ENCODE results near the gene SLC4A5.
"Not testable (repeated sequence)": the region's sequence is repeated elsewhere in the genome, so short reads cannot be mapped to it uniquely, and the experiment has no call there.

Gene SLC4A5

DNA sequence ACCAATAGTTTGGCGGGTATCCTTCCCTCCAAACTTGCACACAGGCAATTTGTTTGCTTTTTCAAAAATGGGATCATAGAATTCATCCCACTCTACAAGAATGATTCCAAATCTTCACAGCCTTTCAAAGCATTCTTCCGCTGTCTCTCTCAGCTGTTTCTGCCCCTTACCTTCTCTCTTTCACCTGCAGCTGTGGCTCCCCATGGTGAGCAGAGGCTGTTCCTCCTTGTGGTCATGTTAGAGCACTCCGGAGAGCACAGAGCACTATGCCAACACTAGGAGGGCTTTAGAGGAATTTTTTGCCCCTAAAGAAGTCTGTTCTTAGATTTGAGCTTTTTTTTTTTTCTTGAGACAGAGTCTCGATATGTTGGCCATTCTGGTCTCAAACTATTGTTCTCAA lies 114.4 kb downstream of the SLC4A5 start:
- DNase-seq, result no peak

DNA sequence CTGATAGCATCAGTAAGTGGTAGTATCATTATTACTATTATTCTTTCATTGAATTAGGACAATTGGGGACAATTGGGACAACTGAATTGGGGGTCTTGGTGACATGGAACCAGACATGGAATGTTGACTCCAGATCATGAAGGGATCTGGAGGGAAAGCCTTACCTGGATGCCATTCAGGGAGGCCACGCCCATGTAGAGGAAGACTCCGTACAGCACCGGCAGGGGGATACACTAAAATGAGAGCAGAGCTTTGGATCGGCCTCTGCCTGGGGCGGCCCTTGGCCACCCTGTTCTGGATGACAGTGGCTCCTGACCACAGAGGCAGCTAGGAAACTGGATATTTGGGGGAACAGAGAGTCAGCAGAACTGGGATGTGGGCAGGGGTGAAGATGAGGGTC lies 115.6 kb downstream of the SLC4A5 start:
- peak in 1 of 2 experiments; percentile 23 for DNase-seq

DNA sequence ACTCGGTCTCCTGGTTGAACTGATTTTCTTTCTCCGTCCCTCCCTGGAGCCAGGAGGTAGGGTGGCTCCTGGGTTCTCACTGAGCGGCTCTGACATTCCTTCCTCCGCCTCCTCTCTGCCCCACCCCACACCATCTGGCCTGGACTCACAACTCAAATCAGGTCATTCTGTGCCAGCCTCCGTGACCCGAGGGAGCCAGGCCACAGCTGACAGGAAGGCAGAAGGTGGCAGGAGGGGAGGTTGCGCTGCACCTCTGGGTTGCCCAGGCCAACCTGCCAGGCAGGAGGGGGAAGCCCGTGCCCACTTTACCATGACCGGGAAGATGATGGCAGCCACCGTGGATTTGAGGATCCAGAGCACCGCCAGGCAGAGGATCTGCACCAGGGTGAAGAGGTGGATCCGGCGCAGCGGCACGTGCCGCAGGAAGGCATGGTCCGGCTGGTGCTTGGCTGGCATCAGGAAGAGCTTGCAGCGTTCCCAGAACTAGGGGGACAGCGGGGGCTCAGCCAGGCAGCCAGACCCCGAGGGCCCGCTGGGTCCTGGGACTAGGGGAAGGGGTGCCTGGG lies 116.5 kb downstream of the SLC4A5 start:
- DNase-seq, result no peak

DNA sequence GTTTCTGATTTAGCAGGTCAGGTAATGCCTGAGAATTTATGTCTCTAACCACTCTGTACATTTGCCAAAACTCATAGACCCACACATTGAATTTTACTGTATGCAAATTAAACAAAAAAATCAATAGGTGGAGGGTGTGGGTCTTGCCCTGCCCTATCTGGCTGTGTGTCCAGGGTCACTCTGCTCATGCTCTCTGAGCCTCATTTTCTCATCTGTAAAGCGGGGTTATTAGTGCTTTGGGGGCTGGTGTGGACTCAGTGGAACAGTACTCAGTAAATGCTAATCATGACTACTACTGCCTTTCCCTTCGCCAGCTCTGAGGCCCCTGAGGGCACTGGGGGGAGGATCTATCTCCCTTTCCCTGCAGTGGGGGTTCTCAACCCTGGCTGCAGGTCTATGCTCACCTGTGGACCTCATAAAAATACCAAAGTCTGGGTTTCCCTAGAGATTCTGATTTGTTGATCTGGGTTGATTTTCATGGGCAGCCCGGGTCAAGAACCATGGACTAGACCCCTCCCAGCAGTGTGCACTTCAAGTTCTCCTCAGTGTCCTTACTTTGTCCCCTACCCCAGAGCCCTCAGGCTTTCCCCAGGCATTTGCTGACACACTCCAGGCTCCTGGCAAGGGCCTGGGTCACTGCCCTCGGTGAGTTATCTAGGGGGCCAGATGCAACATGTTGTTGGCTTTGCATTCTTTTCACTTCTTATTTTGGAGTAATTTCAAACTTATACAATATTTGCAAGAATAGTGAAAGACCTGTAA lies 117.3 kb downstream of the SLC4A5 start:
- peak in 1 of 2 experiments; percentile 44 for DNase-seq

DNA sequence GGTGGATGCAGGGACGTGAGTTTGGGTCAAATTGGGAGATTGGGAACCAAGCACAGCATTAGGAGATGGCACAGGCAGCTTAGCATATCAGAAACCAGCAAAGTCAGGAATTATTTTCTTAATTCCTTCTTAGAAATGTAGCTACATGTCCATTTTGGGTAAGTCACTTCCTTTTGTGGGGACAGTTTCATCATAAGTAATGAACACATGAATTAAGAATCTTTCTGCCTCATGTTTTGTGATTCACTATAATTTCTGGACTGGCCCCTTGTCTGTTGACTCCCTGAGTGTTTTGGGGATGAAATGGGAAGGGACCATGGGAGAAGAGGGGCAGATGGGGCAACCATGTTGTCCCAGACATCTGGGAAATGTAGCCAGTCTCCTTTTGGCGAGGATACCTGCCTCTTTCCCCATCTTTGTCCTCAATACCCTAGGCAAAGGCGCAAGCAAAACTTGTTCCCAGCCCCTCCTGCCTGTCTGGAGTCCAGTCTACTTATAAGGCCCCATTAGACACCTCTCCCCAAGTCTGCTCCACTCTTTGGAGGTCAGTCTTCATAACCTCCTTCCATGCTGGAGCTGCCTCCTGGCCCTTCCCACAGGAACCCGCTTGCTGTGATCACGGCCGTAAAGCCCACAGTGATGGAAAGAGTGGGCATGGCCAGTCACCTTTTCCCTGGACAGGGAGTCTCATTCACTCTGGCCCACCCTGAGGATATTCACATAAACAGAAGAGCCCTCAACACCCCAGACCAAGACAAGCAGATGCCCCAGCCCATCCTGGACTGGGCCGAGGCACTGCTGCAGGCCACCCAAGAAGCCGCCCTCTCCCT lies 119.1 kb downstream of the SLC4A5 start:
- no peak for DNase-seq

DNA sequence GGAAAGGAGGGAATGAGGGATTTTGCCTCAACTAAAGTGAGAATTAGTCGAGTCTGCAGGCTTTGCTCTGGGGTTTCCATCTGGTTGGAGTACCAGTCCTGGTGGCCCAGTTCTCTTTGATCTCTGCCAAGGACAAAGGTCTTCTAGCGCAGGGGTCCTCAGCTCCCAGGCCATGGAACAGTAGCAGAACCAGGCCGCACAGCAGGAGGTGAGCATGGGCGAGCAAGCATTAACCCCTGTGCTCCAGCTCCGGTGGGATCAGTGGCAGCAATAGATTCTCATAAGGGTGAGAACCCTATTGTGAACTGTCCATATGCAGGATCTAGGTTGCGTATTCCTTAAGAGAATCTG lies 120.9 kb downstream of the SLC4A5 start:
- DNase-seq, result no peak

DNA sequence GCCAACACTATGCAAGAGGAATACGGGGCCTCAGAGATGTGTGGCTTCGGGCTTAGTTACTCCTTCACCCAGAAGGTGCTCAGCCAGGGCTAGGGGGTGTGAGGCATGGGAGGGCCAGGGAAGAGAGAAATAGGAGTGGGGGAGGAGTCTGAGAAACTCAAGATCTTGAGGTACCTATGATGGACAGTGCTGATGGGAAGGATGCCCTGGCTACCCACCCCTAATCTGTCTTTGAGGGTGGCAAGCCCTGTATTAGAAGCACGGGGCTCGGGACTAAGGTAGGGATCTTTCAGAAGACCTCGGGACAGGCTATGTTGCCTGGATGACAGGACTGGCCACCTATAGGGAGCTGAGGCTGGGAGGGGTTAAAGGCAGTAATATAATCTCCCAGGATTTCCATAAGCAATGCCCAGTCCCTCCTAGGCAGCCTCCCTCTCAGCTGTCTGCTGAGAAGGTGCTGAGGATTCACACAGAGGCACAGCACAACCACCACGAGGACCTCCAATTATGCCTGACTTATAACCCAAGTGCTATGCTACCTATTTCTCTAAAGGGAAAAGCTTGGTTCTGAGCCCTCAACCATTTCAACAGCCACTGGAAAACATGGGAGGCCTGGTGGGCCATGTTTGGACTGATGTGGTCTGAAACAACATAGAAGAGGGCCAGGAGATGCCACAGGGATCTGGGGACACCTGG lies 121.5 kb downstream of the SLC4A5 start:
- peak in 1 of 2 experiments; percentile 1 for DNase-seq

DNA sequence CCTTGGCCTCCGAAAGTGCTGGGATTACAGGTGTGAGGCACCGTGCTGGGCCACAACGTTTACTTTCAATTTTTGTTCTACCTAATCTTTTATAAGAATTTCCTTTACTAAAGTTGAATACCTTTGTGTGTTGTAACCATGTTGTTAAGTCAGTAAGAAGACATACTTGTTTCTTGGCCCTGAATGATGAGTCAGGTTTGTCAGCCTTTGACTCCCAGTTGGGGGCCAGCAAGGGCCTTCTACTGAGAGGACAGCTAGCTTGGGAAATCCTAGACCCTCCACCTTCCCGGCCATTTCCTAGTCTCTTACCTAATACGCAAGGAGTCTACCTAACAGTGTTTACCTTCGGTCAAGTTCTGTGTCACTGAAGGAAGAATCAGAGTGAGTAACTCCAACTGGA lies 122.1 kb downstream of the SLC4A5 start:
- DNase-seq, result no peak

DNA sequence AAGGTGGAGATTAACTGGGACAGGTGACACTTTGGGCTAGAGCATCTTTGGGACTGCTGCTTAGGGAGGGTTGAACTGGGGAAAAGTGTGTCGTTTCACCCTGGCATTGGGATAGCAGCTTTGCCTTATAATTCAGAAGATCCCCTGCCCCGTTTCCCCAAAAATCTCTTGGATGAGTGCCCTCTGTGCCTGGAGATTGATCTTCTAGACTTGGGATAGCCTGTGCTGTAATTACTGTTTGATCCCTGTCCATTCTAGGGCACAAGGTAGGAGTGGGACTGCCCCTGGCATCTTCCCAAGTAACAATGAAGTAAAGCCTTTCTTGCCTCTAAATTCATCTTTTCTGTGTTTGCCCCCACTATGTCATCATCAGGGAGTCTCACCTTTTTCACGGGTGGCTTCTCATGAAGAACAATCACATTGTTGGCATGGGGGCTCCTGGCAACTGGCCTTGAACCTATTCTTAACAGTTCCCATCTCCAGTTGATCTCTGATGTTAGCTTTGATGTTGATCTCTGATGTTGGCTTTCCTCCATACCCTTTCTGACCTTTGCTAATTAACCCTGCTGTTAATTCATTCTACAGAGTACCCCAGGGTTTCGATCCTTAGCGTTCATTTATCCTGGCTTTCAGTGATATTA lies 123.2 kb downstream of the SLC4A5 start:
- no peak for DNase-seq

DNA sequence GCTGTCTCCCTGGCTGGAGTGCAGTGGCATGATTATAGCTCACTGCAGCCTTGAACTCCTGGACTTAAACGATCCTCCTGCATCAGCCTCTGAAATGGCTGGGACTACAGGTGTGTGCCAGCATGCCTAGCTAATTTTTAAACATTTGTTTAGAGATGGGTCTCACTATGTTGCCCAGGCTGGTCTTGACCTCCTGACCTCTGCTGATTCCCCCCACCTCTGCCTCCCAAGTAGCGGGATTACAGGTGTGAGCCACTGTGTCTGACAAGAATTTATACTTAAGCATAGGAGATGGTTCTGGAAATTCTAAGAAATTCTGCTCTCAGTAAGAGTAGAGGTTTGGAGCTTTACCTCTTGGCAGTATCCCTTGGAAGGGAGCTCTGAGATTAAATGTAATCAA lies 126.6 kb downstream of the SLC4A5 start:
- DNase-seq, result no peak

DNA sequence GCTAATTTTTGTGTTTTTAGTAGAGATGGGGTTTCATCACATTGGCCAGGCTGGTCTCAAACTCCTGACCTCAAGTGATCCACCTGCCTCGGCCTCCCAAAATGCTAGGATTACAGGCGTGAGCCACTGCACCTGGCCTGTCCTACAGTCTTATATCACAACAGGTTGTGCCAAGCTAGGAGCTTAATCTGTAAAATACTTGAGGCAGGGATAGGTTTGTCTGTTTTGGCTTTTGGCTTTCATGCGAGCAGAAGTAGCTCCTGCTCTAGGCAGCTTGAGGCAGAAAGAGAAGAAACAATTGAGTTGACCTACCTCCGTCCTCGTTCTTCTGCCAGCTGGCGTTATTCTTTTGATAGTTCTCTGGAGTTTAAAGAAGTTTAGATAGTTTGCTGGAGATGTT lies 127.4 kb downstream of the SLC4A5 start:
- not testable (repeated sequence) for DNase-seq

DNA sequence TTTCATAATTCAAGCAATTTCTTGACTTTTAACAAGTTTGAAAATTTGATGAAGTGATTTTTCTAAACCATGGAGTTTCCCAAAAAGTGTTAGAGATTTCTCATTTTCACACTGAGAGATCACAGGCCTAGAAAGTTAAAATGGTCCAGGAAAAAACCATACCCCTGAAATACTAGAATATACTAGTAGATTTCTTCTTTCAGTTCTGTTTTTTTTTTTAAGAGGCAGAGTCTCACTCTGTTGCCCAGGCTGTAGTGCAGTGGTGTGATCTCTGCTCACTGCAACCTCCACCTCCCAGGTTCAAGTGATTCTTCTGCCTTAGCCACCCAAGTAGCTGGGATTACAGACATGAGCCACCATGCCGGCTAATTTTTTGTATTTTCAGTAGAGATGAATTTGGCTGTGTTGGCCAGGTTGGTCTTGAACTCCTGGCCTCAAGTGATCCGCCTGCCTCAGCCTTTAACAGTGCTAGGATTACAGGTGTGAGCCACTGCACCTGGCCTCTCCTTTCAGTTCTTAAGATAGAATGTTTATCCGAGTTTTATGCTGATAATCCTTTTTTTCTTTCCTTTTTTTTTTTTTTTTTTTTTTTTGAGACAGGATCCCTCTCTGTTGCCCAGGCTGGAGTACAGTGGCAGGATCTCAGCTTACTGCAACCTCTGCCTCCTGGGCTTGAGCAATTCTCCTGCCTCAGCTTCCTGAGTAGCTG lies 130.4 kb downstream of the SLC4A5 start:
- DNase-seq, result no peak

DNA sequence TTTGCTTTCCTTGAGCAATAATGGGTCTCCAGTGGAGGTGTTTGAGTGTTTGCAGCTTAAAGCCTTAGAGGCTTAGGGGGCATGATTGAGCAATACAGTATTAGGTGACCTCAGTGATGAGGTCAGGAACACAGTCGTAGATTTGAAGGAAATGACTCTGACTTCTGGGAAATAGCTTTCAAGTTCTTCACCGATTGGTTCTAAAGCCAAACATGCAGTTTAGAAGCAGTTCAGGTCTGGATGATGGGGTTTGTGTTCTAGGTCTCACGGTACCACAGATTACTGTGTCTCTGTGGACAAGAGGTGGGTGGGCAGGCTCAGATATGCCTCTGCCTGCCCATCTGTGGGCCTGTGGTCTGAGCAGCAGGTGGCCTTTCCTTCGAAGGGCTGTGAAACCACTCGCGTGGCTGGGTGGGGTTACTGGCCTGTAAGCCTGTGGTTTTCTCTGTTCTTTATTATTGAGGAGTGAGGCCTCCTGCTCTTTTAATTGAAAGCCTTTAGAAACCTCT lies 137.0 kb downstream of the SLC4A5 start:
- DNase-seq, result no peak

DNA sequence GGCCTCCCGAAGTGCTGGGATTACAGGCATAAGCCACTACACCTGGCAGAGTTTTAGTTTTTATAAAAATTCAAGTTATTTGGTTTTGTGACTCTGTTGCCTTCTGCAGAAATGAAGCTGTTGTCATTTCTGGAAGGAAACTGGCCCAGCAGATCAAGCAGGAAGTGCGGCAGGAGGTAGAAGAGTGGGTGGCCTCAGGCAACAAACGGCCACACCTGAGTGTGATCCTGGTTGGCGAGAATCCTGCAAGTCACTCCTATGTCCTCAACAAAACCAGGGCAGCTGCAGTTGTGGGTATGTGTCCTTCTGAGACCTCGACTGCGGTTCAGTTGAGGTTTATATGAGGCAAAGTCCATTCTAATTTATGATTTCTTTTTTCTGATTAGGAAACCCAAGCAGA lies 137.6 kb downstream of the SLC4A5 start:
- DNase-seq, result peak in 1 of 2 experiments; percentile 22

DNA sequence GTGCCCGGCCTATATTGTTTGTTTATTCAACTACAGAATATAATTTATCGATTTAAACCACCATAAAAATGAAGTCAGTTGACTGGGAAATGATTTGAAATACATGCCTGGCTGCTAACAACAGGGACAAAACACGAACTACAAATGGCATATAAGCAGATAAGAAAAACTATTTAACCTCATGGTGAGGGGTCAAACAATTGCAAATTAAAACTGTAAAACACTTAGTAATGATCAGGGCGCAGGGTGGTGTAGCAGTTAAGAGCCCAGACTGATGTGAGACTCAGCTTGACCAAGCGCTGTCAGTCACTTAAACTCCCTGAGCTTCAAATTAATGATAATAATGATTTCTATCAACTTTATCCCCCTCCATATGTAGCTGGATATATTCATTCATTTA lies 138.1 kb downstream of the SLC4A5 start:
- DNase-seq, result no peak

DNA sequence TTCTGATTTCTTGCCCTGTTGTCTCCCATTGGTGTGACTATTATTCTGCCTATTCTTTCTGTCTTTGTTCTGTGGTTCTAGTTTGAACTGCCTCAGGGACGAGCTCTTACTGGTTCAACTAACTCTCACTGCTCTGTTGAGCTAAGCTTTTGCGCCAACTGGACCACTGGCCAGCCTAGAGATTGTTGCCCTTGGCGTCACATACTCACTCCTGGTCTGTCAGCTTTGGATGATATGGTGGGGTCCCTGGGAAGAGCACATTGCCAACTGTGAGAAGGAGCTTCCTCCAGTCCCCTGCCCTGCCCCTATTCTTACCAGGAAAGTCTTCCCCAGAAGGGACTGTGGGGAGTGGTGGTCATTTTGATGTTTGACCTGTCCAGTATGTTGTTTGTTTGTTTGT lies 138.8 kb downstream of the SLC4A5 start:
- DNase-seq, result no peak

DNA sequence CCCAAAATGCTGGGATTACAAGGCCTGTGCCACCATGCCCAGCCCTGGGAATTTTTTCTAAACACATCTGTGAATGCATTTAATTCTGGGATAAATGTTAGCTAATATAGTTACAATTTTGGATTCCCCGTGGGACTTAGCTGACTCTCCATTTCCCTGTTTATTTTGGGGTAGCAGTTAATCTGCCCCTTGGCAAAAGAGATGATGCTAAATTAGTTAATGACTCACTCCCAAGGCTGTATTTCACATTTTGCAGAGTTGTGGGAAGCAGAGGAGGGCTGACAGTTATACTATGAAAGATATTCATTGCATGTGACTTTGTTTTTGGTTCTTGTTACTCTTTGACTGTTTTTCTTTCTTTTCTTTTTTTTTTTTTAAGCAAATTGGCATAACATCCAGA lies 141.6 kb downstream of the SLC4A5 start:
- no peak for DNase-seq

DNA sequence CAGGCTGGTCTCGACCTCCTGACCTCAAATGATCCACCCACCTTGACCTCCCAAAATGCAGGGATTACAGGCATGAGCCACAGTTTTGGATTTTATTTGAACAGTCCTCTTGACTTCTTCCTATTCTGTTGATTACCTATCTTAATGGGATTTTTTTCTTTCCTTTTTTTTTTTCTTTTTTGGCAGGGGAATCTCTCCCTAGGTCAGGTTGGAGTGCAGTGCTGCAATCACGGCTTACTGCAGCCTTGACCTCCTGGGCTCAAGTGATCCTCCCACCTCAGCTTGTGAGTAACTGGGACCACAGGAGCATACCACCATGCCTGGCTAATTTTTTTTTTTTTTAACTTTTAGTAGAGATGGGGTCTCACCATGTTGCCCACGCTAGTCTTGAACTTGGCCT lies 142.0 kb downstream of the SLC4A5 start:
- no peak for DNase-seq

DNA sequence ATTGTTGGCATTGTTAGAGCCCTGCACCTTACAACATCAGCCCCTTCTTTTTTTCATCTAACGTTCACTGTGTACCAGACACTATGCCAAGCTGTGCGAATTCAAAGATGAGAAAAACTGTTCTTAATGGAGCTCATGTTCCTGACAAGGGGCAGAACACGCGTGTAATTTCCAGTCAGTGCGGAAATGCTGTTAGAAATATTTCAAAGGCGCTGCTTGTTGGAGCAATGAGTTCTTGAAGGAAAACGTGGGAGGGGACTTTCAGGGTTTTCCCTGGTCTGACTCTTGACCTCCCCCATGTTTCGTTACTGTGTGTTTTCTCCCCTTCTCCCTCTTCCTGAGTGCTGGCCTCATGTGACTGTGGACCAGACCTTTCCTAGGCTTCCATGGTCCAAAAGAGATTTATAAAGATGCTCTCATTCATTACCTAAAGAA lies 143.3 kb downstream of the SLC4A5 start:
- DNase-seq, result no peak

DNA sequence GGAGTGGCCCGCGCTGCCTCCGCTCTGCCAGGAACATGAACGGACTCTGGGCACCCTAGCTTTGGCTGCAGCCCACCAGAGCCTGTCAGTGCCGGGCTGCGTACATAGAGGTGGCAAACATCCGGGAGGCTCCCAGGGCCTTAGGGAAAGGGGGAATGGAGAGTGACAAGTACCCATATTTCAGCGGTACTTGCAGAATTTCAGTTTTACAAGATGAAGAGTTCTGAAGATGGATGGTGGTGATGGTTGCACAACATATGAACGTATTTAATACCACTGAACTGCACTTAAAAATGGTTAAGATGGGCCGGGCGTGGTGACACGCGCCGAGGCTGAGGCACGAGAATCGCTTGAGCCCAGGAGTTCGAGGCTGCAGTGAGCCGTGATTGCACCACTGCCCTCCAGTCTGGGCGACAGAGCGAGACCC lies 143.9 kb downstream of the SLC4A5 start:
- peak in 1 of 2 experiments; percentile 49 for DNase-seq

DNA sequence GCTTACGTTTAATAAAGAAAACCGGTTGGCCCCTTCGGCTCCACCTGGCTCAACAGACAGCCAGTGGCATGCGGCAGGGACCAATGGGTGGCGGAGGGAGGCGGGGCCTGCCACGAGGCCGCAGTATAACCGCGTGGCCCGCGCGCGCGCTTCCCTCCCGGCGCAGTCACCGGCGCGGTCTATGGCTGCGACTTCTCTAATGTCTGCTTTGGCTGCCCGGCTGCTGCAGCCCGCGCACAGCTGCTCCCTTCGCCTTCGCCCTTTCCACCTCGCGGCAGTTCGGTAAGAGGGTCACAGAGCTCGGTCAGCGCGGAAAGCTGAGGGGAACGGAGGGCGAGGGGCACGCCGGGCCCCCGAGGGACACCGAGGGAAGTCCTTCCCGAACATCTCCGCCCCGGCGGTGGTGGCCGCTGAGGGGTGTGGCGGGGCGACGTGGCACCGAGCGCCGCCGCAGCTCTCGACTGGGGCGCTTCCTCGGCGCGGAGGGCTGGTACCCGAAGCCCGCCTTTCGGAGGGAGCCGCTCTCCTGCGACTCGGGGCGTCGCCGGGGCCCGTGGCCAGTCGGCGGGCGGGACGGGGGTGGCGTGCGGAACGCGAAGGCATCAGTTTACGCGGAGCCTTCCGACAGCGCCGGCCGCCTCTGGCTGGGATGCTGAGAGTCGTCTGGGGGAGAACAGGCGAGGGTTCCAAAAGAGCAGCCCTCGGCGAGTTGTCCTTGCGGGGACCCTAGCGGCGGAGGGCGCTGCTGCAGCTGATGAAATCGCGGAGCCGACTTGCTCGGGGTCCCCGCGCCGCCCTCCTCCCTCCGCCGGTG lies 144.5 kb downstream of the SLC4A5 start, which contains the start of gene MTHFD2:
MTHFD2 (plus strand) TSS at position 155 of the 814 bp plus-strand sequence; CDS start at position 182, 27 bp downstream.
- peak; percentile 98 to 99 for DNase-seq
